ENCODE data around the gene RBL1.

The RBL1 gene

DNA sequence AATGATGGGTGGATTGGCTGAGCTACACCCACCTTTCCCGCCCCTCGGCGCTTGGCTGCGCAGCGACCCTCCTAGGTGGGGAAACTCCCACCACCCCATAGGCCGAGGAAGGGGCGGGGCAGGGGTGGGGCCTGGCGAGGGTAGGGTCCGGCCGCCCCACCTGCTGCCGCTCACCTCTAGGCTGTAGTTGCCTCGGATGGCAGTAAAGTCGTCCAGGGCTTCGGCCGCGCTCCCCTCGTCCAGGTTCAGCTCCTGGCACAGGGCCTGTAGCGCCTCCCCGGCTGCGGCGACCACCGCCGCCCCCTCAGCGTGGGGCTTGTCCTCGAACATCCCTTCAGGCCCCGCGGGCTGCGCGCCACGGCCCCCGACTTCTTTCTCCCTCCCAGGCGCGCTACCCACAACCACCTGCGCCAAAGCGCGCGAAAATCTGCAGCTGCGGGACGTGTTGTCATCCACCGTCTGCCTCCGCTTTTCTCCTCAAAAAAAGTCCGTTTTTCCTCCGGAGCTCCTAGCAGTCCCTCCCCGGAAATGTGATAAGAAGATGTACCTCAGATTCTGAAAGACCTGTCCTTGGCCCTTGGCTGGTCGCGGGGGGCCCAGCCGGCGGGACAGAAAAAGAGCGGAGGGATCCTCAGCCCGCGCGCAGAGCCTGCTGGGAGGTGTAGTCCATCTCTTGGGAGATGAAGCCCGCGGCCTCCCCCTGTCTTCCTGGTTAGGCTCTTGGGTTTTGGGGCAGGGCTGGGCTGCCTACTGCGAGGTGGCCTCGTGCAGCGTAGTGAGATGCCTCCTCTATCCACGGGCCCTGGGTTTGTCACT, at the start of gene RBL1 (continued):
- TF ChIP-seq, protein P1, sequence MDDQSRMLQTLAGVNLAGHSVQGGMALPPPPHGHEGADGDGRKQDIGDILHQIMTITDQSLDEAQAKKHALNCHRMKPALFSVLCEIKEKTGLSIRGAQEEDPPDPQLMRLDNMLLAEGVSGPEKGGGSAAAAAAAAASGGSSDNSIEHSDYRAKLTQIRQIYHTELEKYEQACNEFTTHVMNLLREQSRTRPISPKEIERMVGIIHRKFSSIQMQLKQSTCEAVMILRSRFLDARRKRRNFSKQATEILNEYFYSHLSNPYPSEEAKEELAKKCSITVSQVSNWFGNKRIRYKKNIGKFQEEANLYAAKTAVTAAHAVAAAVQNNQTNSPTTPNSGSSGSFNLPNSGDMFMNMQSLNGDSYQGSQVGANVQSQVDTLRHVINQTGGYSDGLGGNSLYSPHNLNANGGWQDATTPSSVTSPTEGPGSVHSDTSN (CRISPR knock-in tag; IDR thresholded peaks at IDR 0.05): no peak
- peak; percentile 93 for TF ChIP-seq SP3 (tag by site-specific recombination; IDR thresholded peaks at IDR 0.05)
- TF ChIP-seq, protein P2, sequence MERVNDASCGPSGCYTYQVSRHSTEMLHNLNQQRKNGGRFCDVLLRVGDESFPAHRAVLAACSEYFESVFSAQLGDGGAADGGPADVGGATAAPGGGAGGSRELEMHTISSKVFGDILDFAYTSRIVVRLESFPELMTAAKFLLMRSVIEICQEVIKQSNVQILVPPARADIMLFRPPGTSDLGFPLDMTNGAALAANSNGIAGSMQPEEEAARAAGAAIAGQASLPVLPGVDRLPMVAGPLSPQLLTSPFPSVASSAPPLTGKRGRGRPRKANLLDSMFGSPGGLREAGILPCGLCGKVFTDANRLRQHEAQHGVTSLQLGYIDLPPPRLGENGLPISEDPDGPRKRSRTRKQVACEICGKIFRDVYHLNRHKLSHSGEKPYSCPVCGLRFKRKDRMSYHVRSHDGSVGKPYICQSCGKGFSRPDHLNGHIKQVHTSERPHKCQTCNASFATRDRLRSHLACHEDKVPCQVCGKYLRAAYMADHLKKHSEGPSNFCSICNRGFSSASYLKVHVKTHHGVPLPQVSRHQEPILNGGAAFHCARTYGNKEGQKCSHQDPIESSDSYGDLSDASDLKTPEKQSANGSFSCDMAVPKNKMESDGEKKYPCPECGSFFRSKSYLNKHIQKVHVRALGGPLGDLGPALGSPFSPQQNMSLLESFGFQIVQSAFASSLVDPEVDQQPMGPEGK (tag by site-specific recombination; IDR thresholded peaks at IDR 0.05): peak; percentile 94
- TF ChIP-seq SCRT2 (tag by site-specific recombination; IDR thresholded peaks at IDR 0.05): peak; percentile 95
- TF ChIP-seq MZF1 (tag by site-specific recombination; IDR thresholded peaks at IDR 0.05; ENCODE audit: borderline replicate concordance): peak; percentile 81; the same call in 1 of the 2 replicates
- TF ChIP-seq ZNF830 (tag by site-specific recombination; IDR thresholded peaks at IDR 0.05; ENCODE audit: low read depth): no peak
- TF ChIP-seq, protein P3, sequence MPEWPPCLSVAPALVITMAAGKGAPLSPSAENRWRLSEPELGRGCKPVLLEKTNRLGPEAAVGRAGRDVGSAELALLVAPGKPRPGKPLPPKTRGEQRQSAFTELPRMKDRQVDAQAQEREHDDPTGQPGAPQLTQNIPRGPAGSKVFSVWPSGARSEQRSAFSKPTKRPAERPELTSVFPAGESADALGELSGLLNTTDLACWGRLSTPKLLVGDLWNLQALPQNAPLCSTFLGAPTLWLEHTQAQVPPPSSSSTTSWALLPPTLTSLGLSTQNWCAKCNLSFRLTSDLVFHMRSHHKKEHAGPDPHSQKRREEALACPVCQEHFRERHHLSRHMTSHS (tag by site-specific recombination; IDR thresholded peaks at IDR 0.05): 0 out of 2 replicates have a peak, but pooled peaks have one; percentile 52
- TF ChIP-seq, protein P4, sequence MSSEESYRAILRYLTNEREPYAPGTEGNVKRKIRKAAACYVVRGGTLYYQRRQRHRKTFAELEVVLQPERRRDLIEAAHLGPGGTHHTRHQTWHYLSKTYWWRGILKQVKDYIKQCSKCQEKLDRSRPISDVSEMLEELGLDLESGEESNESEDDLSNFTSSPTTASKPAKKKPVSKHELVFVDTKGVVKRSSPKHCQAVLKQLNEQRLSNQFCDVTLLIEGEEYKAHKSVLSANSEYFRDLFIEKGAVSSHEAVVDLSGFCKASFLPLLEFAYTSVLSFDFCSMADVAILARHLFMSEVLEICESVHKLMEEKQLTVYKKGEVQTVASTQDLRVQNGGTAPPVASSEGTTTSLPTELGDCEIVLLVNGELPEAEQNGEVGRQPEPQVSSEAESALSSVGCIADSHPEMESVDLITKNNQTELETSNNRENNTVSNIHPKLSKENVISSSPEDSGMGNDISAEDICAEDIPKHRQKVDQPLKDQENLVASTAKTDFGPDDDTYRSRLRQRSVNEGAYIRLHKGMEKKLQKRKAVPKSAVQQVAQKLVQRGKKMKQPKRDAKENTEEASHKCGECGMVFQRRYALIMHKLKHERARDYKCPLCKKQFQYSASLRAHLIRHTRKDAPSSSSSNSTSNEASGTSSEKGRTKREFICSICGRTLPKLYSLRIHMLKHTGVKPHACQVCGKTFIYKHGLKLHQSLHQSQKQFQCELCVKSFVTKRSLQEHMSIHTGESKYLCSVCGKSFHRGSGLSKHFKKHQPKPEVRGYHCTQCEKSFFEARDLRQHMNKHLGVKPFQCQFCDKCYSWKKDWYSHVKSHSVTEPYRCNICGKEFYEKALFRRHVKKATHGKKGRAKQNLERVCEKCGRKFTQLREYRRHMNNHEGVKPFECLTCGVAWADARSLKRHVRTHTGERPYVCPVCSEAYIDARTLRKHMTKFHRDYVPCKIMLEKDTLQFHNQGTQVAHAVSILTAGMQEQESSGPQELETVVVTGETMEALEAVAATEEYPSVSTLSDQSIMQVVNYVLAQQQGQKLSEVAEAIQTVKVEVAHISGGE (tag by site-specific recombination; conservative IDR thresholded peaks at IDR 0.05; ENCODE audit: low read depth): peak; percentile 75
- TF ChIP-seq, protein P5, sequence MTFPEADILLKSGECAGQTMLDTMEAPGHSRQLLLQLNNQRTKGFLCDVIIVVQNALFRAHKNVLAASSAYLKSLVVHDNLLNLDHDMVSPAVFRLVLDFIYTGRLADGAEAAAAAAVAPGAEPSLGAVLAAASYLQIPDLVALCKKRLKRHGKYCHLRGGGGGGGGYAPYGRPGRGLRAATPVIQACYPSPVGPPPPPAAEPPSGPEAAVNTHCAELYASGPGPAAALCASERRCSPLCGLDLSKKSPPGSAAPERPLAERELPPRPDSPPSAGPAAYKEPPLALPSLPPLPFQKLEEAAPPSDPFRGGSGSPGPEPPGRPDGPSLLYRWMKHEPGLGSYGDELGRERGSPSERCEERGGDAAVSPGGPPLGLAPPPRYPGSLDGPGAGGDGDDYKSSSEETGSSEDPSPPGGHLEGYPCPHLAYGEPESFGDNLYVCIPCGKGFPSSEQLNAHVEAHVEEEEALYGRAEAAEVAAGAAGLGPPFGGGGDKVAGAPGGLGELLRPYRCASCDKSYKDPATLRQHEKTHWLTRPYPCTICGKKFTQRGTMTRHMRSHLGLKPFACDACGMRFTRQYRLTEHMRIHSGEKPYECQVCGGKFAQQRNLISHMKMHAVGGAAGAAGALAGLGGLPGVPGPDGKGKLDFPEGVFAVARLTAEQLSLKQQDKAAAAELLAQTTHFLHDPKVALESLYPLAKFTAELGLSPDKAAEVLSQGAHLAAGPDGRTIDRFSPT (tag by site-specific recombination; IDR thresholded peaks at IDR 0.05): no peak
- no peak for TF ChIP-seq ZSCAN16 (tag by site-specific recombination; IDR thresholded peaks at IDR 0.05)
- TF ChIP-seq ZNF785 (tag by site-specific recombination; IDR thresholded peaks at IDR 0.05): peak; percentile 88
- peak; percentile 34 for TF ChIP-seq OSR2 (tag by site-specific recombination; IDR thresholded peaks at IDR 0.05)
- peak; percentile 92 for TF ChIP-seq KLF1 (tag by site-specific recombination; IDR thresholded peaks at IDR 0.05)
- TF ChIP-seq ZNF658 (tag by site-specific recombination; IDR thresholded peaks at IDR 0.05): no peak
- TF ChIP-seq, protein P6, sequence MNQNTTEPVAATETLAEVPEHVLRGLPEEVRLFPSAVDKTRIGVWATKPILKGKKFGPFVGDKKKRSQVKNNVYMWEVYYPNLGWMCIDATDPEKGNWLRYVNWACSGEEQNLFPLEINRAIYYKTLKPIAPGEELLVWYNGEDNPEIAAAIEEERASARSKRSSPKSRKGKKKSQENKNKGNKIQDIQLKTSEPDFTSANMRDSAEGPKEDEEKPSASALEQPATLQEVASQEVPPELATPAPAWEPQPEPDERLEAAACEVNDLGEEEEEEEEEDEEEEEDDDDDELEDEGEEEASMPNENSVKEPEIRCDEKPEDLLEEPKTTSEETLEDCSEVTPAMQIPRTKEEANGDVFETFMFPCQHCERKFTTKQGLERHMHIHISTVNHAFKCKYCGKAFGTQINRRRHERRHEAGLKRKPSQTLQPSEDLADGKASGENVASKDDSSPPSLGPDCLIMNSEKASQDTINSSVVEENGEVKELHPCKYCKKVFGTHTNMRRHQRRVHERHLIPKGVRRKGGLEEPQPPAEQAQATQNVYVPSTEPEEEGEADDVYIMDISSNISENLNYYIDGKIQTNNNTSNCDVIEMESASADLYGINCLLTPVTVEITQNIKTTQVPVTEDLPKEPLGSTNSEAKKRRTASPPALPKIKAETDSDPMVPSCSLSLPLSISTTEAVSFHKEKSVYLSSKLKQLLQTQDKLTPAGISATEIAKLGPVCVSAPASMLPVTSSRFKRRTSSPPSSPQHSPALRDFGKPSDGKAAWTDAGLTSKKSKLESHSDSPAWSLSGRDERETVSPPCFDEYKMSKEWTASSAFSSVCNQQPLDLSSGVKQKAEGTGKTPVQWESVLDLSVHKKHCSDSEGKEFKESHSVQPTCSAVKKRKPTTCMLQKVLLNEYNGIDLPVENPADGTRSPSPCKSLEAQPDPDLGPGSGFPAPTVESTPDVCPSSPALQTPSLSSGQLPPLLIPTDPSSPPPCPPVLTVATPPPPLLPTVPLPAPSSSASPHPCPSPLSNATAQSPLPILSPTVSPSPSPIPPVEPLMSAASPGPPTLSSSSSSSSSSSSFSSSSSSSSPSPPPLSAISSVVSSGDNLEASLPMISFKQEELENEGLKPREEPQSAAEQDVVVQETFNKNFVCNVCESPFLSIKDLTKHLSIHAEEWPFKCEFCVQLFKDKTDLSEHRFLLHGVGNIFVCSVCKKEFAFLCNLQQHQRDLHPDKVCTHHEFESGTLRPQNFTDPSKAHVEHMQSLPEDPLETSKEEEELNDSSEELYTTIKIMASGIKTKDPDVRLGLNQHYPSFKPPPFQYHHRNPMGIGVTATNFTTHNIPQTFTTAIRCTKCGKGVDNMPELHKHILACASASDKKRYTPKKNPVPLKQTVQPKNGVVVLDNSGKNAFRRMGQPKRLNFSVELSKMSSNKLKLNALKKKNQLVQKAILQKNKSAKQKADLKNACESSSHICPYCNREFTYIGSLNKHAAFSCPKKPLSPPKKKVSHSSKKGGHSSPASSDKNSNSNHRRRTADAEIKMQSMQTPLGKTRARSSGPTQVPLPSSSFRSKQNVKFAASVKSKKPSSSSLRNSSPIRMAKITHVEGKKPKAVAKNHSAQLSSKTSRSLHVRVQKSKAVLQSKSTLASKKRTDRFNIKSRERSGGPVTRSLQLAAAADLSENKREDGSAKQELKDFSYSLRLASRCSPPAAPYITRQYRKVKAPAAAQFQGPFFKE (tag by site-specific recombination; IDR thresholded peaks at IDR 0.05; ENCODE audit: borderline replicate concordance): no peak
- TF ChIP-seq, protein P7, sequence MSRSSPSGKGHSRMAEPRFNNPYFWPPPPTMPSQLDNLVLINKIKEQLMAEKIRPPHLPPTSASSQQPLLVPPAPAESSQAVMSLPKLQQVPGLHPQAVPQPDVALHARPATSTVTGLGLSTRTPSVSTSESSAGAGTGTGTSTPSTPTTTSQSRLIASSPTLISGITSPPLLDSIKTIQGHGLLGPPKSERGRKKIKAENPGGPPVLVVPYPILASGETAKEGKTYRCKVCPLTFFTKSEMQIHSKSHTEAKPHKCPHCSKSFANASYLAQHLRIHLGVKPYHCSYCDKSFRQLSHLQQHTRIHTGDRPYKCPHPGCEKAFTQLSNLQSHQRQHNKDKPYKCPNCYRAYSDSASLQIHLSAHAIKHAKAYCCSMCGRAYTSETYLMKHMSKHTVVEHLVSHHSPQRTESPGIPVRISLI (tag by site-specific recombination; IDR thresholded peaks at IDR 0.05): peak; percentile 92
- no peak for TF ChIP-seq ZNF792 (tag by site-specific recombination; IDR thresholded peaks at IDR 0.05)
- no peak for TF ChIP-seq ZNF571 (tag by site-specific recombination; IDR thresholded peaks at IDR 0.05)
- peak; percentile 91 for TF ChIP-seq YY2 (tag by site-specific recombination; IDR thresholded peaks at IDR 0.05)
- peak; percentile 98 for TF ChIP-seq KLF8 (tag by site-specific recombination; IDR thresholded peaks at IDR 0.05)
- no peak for TF ChIP-seq ZNF169 (tag by site-specific recombination; IDR thresholded peaks at IDR 0.05)
- TF ChIP-seq KLF16 (tag by site-specific recombination; IDR thresholded peaks at IDR 0.05): peak; percentile 90; the same call in 1 of the 2 replicates

Measured in HEK293 (cell line).